Parathyroid adenoma (tissue), 2 donors: Measurements from ENCODE around the gene ZNF3.
"Not testable (repeated sequence)": the region's sequence is repeated elsewhere in the genome, so short reads cannot be mapped to it uniquely, and the experiment has no call there.

Experiments used
- H2AFZ ChIP-seq: fragments of 300-600 bp; sonication (generic); one replicate; pipeline ENCODE4 v1.7.0; 2017; ENCODE audit warnings: antibody characterized with exemption, mild to moderate bottlenecking
- H3K27ac ChIP-seq: fragments of 300-600 bp; sonication (generic); one replicate; pipeline ENCODE4 v1.7.0; 2017
- H3K27me3 ChIP-seq: fragments of 300-600 bp; sonication (generic); one replicate; pipeline ENCODE4 v1.7.0; 2017; ENCODE audit warnings: low read length; ENCODE audit not compliant: control insufficient read depth, insufficient read depth
- H3K36me3 ChIP-seq: fragments of 300-600 bp; sonication (generic); one replicate; pipeline ENCODE4 v1.7.0; 2017; ENCODE audit warnings: low read length; ENCODE audit not compliant: control insufficient read depth, insufficient read depth
- H3K4me1 ChIP-seq: fragments of 300-600 bp; sonication (generic); one replicate; pipeline ENCODE4 v1.7.0; 2017; ENCODE audit warnings: control low read depth
- H3K4me2 ChIP-seq: fragments of 300-600 bp; sonication (generic); one replicate; pipeline ENCODE4 v1.7.0; 2017; ENCODE audit warnings: low read length
- H3K4me3 ChIP-seq: fragments of 300-600 bp; sonication (generic); one replicate; pipeline ENCODE4 v1.7.0; 2017; ENCODE audit warnings: low read depth, low read length
- H3K79me2 ChIP-seq: fragments of 300-600 bp; sonication (generic); one replicate; pipeline ENCODE4 v1.7.0; 2017; ENCODE audit warnings: control low read depth
- H3K9ac ChIP-seq: fragments of 300-600 bp; sonication (generic); one replicate; pipeline ENCODE4 v1.7.0; 2017; ENCODE audit warnings: mild to moderate bottlenecking
- H3K9me3 ChIP-seq: fragments of 300-600 bp; sonication (generic); one replicate; pipeline ENCODE4 v1.7.0; 2017; ENCODE audit warnings: low read length; ENCODE audit not compliant: control insufficient read depth
- TF ChIP-seq, protein P1 (sequence below): fragments of 300-600 bp; sonication (generic); IDR thresholded peaks from one replicate; pipeline ENCODE4 v1.7.0; 2017; ENCODE audit warnings: antibody characterized with exemption, mild to moderate bottlenecking
- donor health status: primary hyperparathyroidism.

ZNF3 gene

DNA sequence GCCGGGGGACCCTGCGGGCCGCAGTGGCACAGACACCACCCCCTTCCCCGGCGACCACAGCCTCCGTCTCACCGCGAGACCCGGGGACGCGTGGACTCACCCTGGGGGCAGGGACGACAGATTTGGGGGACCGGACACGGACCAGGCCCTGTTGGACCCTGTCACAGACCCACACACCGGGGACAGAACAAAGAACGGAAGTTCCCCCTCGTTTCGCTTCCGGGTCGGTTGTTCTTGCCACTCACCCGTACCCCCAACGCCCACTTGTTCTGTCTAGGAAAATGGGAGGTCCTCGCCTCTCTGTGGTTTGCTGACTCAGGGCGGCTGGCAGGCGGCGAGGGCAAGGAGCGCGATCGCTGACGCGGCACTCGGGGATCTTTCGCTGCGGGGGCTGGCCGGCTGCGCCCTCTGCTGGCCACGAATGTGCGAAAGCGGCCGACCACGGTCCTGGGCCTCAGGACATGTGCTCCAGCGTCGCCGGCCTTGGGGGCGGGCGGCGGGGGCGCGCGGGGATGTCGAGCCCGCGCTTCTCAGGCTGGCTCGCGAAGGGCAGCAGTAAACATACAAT lies at the start of gene ZNF3:
ZNF3 (minus strand) TSS at position 189 of the 568 bp plus-strand sequence. CDS start 4,366 bp downstream, outside the sequence.
- Histone ChIP-seq H3K27ac (peak within 1 kb of the TSS; percentile 74), H3K4me2 (peak within 1 kb of the TSS; percentile 97), H2AFZ (peak within 1 kb of the TSS; percentile 79), H3K9ac (peak within 1 kb of the TSS; percentile 55), H3K4me3 (peak within 1 kb of the TSS; percentile 78), H3K36me3 (no peaks in the 10 kb centered on the region), H3K4me1 (peaks cover 12% of the 10 kb centered on the region), H3K27me3 (no peaks in the 10 kb centered on the region), H3K9me3 (no peaks in the 10 kb centered on the region), H3K79me2 (peaks cover 19% of the 10 kb centered on the region)
- TF ChIP-seq, protein P1, sequence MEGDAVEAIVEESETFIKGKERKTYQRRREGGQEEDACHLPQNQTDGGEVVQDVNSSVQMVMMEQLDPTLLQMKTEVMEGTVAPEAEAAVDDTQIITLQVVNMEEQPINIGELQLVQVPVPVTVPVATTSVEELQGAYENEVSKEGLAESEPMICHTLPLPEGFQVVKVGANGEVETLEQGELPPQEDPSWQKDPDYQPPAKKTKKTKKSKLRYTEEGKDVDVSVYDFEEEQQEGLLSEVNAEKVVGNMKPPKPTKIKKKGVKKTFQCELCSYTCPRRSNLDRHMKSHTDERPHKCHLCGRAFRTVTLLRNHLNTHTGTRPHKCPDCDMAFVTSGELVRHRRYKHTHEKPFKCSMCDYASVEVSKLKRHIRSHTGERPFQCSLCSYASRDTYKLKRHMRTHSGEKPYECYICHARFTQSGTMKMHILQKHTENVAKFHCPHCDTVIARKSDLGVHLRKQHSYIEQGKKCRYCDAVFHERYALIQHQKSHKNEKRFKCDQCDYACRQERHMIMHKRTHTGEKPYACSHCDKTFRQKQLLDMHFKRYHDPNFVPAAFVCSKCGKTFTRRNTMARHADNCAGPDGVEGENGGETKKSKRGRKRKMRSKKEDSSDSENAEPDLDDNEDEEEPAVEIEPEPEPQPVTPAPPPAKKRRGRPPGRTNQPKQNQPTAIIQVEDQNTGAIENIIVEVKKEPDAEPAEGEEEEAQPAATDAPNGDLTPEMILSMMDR, result peak; percentile 99

DNA sequence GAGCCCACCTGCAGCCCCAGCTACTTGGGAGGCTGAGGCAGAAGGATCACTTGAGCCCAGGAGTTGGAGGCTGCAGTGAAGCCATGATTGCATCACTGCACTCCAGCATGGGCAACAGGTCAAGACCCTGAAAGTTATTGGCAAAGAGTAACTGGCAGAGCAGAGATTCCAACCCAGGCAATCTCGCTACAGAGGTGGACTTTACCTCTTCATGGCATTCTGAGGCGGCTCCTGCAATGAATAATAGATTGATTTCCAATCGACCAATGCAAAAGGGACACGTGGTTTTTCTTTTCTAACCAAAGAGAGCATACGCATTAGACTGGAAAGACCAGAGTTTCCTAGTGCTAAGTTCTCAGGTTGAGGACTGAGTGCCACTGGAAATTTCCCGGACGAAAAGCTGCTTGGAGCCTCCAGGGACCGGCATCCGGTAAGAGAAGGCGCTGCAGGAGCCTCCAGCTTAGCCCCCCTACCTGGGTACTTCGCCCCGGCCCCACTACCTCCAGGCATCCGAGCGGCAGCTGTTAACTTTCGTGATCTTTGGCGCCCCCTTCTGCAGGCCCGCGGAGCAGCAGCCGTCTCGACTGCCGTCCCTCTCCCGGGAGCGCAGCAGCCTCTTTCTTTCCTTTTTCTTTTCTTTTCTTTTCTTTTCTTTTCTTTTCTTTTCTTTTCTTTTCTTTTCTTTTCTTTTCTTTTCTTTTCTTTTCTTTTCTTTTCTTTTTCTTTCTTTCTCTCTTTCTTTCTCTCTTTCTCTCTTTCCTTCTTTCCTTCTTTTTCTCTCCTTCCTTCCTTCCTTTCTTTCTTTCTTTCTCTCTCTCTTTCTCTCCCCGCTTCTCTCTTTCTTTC lies 49.3 kb upstream of the ZNF3 start:
- Histone ChIP-seq H3K4me3 (no peak overlapping the region), H3K9me3 (no peaks in the 10 kb centered on the region), H3K4me2 (peak overlapping the region; percentile 44), H3K79me2 (no peaks in the 10 kb centered on the region), H3K9ac (no peak overlapping the region), H2AFZ (peak overlapping the region; percentile 40), H3K27ac (no peak overlapping the region), H3K36me3 (no peaks in the 10 kb centered on the region), H3K4me1 (peaks cover 3% of the 10 kb centered on the region), H3K27me3 (no peaks in the 10 kb centered on the region)
- TF ChIP-seq, protein P1, result peak; percentile 88

DNA sequence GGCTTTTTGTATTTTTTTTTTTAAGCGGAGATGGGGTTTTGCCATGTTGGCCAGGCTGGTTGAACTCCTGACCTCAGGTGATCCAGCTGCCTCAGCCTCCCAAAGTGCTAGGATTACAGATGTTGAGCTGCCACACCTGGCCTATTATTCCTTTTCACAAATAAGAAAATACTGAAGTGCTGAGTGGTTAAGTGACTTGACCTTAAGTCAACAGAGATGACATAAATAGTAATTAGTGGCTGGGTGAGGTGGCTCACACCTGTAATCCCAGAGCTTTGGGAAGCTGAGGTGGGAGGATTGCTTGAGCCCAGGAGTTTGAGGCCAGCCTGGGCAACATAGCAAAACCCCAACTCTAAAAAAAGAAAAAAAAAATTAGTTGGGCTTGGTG lies 48.7 kb upstream of the ZNF3 start:
- H3K9ac ChIP-seq, result not testable (repeated sequence)

DNA sequence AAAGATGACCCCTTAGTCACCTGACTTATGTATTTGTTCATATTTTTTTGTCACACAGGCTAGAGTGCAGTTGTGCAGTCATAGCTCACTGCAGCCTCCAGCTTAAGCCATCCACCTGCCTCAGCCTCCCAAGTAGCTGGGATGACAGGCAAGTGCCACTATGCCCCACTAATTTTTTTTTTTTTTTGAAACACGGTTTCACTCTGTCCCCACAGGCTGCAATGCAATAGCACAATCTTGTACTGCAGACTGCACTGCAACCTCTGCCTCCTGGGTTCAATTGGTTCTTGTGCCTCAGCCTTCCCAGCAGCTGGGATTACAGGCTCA lies 47.1 kb upstream of the ZNF3 start:
- no peak overlapping the region for H2AFZ ChIP-seq
- H3K4me2 ChIP-seq, result no peak overlapping the region
- peak overlapping the region; percentile 98 for H3K27ac ChIP-seq
- TF ChIP-seq, protein P1, result no peak
- H3K36me3 ChIP-seq, result no peaks in the 10 kb centered on the region
- H3K9ac ChIP-seq, result no peak overlapping the region
- peaks cover 3% of the 10 kb centered on the region for H3K4me1 ChIP-seq
- H3K9me3 ChIP-seq, result no peaks in the 10 kb centered on the region
- no peaks in the 10 kb centered on the region for H3K27me3 ChIP-seq
- H3K4me3 ChIP-seq, result peak overlapping the region; percentile 85
- no peaks in the 10 kb centered on the region for H3K79me2 ChIP-seq

More for the DNA sequence above, 48.7 kb upstream of the ZNF3 start:
- H3K27me3 ChIP-seq, H3K9me3 ChIP-seq, H3K27ac ChIP-seq, H3K79me2 ChIP-seq, H3K36me3 ChIP-seq, H2AFZ ChIP-seq, H3K4me2 ChIP-seq, H3K4me1 ChIP-seq, H3K4me3 ChIP-seq: not testable (repeated sequence)

DNA sequence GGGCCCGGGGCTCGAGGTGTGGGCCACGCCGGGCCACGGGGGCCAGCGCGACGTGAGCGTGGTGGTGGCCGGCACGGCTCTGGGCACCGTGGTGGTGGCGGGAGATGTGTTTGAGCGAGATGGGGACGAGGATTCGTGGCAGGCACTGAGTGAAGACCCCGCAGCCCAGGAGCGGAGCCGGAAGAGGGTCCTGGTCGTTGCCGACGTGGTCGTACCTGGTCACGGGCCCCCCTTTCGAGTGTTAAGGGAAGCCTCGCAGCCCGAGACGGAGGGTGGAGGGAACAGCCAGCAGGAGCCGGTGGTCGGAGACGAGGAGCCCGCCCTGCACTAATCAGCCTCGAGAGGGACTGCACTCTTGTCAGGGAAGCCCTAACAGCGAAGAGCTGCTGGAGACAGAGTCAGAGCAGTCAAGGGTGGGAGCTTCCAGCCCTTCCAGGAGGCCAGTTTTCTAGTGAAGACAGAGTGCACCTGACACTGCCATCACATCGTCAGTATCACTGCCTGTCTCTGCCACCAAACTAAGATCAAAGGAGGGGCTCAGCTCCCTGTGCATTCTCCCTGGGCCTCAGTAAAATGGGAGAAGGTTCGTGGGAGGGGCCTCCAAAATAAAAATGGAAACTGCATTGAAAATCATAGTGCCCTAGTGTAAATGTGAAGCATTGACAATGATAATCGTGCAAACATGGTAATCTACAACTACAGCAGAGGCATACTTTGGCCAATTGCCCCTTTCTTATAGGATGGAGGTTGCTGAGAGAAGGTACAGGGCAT lies 46.5 kb upstream of the ZNF3 start:
- Histone ChIP-seq H3K27ac (peak overlapping the region; percentile 98), H3K27me3 (no peaks in the 10 kb centered on the region), H3K4me1 (peaks cover 3% of the 10 kb centered on the region), H3K9ac (peak overlapping the region; percentile 81), H3K4me3 (peak overlapping the region; percentile 85), H3K36me3 (no peaks in the 10 kb centered on the region), H3K79me2 (no peaks in the 10 kb centered on the region), H2AFZ (peak overlapping the region; percentile 90), H3K4me2 (peak overlapping the region; percentile 96), H3K9me3 (no peaks in the 10 kb centered on the region)
- TF ChIP-seq, protein P1, result no peak
